ENCODE data around the gene APOE.
"Not testable (repeated sequence)": the region's sequence is repeated elsewhere in the genome, so short reads cannot be mapped to it uniquely, and the experiment has no call there.

The APOE gene

GRCh38 chr19:44886141-44886540 lies 19.5 kb upstream of the APOE start:
- DNase-seq = no peak

- DNase-seq = no peak
Observed at GRCh38 chr19:44887648-44888047, 17.9 kb upstream of the APOE start.

GRCh38 chr19:44888335-44888734 lies 17.3 kb upstream of the APOE start:
- DNase-seq = not testable (repeated sequence)

- DNase-seq = no peak
Observed at GRCh38 chr19:44889830-44890365, 15.7 kb upstream of the APOE start.

GRCh38 chr19:44890366-44891015 lies 15.1 kb upstream of the APOE start:
- DNase-seq = no peak

GRCh38 chr19:44891016-44891882 lies 14.3 kb upstream of the APOE start, which contains the start of gene TOMM40:
TSS of gene TOMM40 (plus strand) at chr19:44891254. CDS start at chr19:44891416, 162 bp downstream.
- peak; percentile 100 for DNase-seq

GRCh38 chr19:44892932-44893331 lies 12.7 kb upstream of the APOE start:
- DNase-seq = no peak

GRCh38 chr19:44893332-44894051 lies 12.1 kb upstream of the APOE start:
- no peak for DNase-seq

GRCh38 chr19:44894052-44894400 lies 11.6 kb upstream of the APOE start:
- DNase-seq = no peak

- no peak for DNase-seq
Observed at GRCh38 chr19:44894946-44895345, 10.7 kb upstream of the APOE start.

- no peak for DNase-seq
Observed at GRCh38 chr19:44897835-44898234, 7.8 kb upstream of the APOE start.

GRCh38 chr19:44900328-44901244 lies 5.0 kb upstream of the APOE start:
- no peak for DNase-seq

GRCh38 chr19:44903216-44903601 lies 2.4 kb upstream of the APOE start:
- DNase-seq = no peak

GRCh38 chr19:44903602-44904425 lies 1.8 kb upstream of the APOE start:
- DNase-seq = peak; percentile 68

- DNase-seq = no peak
Observed at GRCh38 chr19:44904426-44904994, 1.1 kb upstream of the APOE start.

- DNase-seq = no peak
Observed at GRCh38 chr19:44907613-44908012, 2.0 kb downstream of the APOE start.

GRCh38 chr19:44908074-44908835 lies 2.7 kb downstream of the APOE start:
- no peak for DNase-seq

- DNase-seq = no peak
Observed at GRCh38 chr19:44908836-44909261, 3.3 kb downstream of the APOE start.

- no peak for DNase-seq
Observed at GRCh38 chr19:44909775-44910174, 4.2 kb downstream of the APOE start.

GRCh38 chr19:44911896-44912295 lies 6.3 kb downstream of the APOE start:
- DNase-seq = not testable (repeated sequence)
